Measurements from ENCODE around the gene KCTD19.
A peak's percentile ranks its signal among the peaks of the same experiment; 100 is the strongest.

KCTD19 gene

DNA sequence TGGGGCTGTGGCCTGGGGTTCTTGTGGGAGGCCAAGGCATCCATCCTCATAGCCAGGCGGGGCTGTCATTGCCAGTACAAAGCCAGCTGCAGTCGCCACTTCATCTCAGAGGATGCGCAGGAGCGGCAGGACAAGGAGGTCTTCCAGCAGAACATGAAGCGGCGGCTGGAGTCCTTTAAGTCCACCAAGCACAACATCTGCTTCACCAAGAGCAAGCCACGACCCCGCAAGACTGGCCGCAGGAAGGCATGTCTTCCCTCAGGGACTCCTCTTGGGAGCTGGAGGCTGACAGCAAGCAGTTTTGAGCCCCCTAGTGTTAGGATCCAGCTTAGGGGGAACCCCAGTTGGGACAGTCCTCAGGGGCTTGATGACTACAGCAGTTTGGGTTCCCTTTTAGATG lies 62.3 kb downstream of the KCTD19 start:
- no peak overlapping the region for H3K4me3 Mint-ChIP-seq

DNA sequence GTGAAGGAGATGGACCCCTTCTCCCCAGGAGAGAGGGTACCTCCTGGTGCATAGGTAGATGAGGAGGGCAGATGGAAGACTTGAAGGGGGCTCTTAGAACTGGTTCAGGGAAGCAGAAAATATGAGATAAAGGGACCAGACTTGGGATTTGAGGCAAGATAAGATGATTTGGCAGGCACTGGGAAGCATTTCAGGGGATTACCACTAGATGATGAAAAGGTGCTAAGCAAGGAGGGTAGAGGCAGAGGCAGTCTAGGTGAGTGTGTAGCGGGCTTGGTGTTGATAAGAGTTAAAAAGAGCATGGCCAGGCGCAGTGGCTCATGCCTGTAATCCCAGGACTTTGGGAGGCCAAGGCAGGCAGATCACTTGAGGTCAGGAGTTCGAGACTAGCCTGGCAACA lies 63.3 kb downstream of the KCTD19 start:
- Mint-ChIP-seq H3K4me3 (no peak overlapping the region), H3K4me1 (no peaks in the 10 kb centered on the region), H3K27ac (no peak overlapping the region), H3K27me3 (peaks cover 19% of the 10 kb centered on the region), H3K9me3 (no peaks in the 10 kb centered on the region), H3K36me3 (no peaks in the 10 kb centered on the region)
- no peak for ATAC-seq

More for the DNA sequence above, 62.3 kb downstream of the KCTD19 start:
- no peak overlapping the region for H3K27ac Mint-ChIP-seq
- no peak for ATAC-seq
- H3K27me3 Mint-ChIP-seq, result peaks cover 19% of the 10 kb centered on the region
- H3K4me1 Mint-ChIP-seq, result no peaks in the 10 kb centered on the region
- no peaks in the 10 kb centered on the region for H3K9me3 Mint-ChIP-seq
- H3K36me3 Mint-ChIP-seq, result no peaks in the 10 kb centered on the region

DNA sequence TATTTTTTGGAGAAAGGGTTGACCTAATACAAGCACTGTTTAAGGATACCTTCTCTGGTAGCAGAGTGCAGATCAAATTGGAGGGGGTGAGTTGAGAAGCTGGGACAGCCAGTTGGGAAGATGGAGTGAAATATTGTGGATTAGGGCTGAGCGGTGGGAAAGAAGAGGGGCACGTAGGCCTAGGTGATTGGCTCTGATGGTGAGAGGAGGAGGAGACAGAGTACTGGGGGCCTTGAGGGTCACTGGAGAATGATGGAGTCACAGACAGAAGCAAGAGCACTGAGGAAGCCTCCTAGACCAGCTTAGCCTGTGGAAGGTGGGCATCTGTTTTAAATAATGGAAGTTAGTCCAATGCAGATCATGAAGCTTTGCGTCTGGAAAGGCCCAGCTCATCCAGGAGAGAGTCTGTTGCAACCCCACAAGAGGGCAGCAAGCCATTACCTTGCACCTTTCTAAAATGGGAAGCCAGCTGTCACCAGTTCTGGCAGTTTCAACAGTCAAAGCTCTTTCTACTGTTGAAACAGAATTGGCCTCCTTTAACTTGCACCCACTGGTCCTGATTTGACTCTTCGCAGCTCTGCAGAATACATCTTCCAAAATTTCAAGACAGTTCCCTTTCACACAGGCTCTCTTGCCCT lies 66.0 kb downstream of the KCTD19 start:
- Mint-ChIP-seq H3K27me3 (peaks cover 19% of the 10 kb centered on the region), H3K36me3 (no peaks in the 10 kb centered on the region), H3K4me3 (no peak overlapping the region), H3K9me3 (no peaks in the 10 kb centered on the region), H3K4me1 (no peaks in the 10 kb centered on the region), H3K27ac (no peak overlapping the region)
- peak; percentile 73 for ATAC-seq

DNA sequence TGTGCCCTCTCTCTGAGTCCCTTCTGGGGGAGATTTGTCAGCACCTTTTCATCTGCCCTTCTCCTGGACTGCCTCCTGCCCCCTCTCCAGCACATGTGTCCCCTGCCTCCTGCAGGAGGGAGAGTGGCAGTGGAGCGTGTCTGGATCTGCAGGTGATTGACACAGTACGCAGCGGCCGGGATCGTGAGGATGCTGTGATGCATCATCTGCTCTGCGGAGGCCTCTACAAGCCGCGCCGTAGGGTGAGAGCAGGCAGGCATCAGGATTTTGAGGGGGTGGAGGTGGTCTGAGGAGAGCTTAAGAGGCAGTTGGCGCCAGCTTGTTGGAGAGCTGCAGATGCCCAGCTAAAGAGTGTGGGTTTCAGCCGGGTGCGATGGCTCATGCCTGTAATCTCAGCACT lies 66.8 kb downstream of the KCTD19 start:
- Mint-ChIP-seq H3K36me3 (no peaks in the 10 kb centered on the region), H3K4me1 (no peaks in the 10 kb centered on the region), H3K4me3 (no peak overlapping the region), H3K27me3 (peaks cover 19% of the 10 kb centered on the region), H3K27ac (no peak overlapping the region), H3K9me3 (no peaks in the 10 kb centered on the region)
- ATAC-seq, result no peak

DNA sequence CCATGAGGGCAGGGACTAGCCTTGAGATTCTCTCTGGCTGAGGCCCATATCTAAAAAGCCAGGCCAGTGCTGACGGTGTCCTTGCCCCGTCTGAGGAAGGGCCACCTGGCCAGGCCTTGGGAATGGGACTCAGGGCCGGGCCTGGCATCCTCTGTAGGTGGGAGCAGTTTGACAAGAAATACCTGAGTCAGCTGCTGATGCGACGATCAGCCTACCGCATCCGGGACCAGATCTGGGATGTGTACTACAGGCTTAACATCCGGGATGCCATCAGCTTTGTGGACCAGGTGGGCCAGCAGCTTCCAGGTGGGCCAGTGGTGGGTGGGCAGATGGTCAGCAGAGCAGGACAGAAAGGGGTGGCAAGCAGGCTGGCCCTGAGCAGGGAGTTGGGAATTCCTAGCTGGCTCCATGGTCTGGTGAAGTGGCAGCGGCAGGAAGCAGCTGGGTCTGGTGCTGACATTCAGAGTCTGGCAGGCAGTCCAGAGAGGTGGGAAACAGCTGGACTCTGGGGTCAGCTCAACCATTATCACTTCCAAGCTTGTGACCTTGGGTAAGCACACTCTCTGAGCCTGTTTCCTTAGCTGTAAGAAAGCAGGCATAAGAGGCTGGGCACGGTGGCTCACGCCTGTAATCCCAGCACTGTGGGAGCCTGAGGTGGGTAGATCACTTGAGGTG lies 68.2 kb downstream of the KCTD19 start:
- Mint-ChIP-seq H3K36me3 (no peaks in the 10 kb centered on the region), H3K27me3 (peaks cover 9% of the 10 kb centered on the region), H3K4me1 (no peaks in the 10 kb centered on the region), H3K27ac (no peak overlapping the region), H3K9me3 (no peaks in the 10 kb centered on the region), H3K4me3 (no peak overlapping the region)
- ATAC-seq, result no peak

DNA sequence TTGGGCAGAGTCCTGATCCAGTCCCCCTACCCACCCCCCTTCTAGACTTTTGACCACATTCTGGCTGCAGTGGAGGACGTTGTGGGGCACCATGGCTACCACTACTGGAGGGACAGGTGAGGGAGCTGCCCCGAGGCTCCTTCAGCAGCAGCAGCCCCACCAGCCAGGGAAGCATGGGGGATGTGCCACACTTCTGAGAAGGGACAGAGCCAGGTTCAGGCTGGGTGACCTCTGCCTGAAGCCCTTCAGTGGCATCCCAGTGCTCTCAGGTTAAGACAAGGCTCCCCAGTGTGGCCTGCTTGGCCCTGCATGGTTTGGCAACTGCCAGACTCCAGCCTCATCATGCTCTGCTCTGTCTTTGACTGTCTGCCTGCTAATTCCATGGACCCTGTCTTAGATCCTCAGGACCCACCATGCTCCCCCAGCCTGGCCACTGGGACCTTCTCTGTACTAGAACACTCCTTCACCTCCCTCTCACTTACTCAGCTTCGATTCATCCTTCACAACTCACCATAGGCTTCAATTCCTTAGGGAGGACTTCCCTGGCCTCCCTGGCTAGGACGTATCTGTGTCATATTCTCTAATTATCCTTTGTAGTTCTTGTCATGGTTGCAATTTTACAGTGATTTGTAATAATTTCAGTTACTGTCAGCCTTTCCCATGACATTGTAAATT lies 68.9 kb downstream of the KCTD19 start:
- H3K9me3 Mint-ChIP-seq, result no peaks in the 10 kb centered on the region
- no peak for ATAC-seq
- H3K27ac Mint-ChIP-seq, result no peak overlapping the region
- H3K4me1 Mint-ChIP-seq, result no peaks in the 10 kb centered on the region
- no peaks in the 10 kb centered on the region for H3K36me3 Mint-ChIP-seq
- H3K27me3 Mint-ChIP-seq, result peaks cover 2% of the 10 kb centered on the region
- H3K4me3 Mint-ChIP-seq, result no peak overlapping the region

DNA sequence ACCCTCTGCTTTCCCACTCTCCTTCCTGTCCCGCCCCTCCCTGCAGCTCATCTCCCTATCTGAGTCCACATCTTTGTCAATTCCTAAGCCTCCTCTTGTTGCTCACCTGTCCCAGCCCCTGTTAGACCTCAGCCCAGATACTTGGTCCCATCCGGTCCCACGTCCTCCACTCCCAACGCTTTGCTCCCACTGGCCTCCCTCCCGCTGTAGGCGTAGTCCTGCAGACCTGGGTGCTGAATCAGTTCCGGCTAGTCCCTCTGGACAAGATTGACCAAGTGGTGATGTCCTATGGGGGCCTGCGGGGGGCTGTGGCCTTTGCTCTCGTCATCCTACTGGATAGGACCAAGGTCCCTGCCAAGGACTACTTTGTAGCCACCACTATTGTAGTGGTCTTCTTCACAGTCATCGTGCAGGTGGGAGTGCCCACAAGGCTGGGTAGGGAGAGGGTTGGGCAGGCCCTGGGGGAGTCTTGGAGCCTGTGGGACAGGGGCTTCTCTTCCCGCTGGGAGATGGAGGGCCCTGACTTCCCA lies 69.8 kb downstream of the KCTD19 start:
- no peak overlapping the region for H3K4me3 Mint-ChIP-seq
- H3K4me1 Mint-ChIP-seq, result no peaks in the 10 kb centered on the region
- H3K9me3 Mint-ChIP-seq, result no peaks in the 10 kb centered on the region
- ATAC-seq, result no peak
- no peaks in the 10 kb centered on the region for H3K36me3 Mint-ChIP-seq
- H3K27ac Mint-ChIP-seq, result no peak overlapping the region
- H3K27me3 Mint-ChIP-seq, result no peaks in the 10 kb centered on the region

DNA sequence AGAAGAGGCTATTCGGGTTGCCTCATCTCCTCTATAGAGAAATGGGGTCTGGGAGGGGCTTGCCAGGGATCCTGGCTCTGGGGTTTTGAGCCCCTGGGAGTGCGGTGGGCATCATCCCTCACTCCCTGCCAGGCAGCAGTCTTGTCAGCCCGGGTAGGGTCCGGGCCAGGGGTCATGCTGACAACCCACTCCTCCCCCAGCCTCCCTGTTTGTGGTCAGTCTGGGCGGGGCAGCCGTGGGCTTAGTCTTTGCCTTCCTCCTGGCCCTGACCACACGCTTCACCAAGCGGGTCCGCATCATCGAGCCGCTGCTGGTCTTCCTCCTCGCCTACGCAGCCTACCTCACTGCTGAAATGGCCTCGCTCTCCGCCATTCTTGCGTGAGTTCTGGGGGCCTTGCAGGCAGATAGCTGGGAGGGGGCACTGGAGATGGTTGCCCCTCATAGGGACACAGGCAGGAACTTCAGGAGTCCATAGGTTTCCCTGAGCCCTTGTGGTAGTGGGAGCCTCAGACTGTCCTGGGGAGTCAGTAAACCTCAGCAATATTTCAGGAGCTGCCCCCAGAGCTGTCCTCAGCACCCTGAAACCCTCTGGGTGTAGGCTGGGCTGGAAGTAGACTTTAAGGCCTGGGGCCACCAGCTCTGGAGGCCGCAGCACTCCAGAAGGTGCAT lies 70.9 kb downstream of the KCTD19 start:
- Mint-ChIP-seq H3K9me3 (no peaks in the 10 kb centered on the region), H3K27ac (no peak overlapping the region)

DNA sequence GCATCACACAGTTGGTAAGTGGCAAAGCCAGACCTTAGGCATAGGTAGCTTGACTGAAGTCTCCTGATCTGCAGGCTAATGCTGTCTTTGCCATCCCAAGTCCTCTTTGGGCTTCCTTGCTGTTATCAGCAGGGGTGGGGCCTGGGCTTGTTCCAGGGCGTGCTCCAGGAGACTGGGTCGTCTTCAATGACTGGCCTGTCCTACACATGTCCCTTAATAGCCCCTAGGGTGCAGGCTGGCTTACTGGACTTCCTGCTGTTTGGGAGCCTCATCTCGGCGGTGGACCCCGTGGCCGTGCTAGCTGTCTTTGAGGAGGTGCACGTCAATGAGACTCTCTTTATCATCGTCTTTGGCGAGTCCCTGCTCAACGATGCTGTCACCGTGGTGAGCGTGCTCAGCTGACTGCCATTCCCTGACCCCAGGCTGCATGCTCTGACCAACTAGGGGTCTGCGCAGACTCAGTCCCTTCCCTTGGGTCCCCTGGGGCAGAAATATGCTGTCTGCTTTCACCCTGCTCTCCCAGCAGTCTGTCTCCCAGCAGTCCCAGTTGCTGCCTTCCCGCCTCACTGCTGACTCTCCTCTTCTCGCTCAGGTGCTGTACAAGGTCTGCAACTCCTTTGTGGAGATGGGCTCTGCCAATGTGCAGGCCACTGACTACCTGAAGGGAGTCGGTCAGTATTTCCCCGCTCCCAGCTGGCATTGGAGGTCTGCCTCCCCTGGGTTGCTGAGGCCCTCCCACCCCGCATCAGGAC lies 71.6 kb downstream of the KCTD19 start:
- peaks cover 2% of the 10 kb centered on the region for H3K4me1 Mint-ChIP-seq
- H3K4me3 Mint-ChIP-seq, result no peak overlapping the region
- no peak for ATAC-seq
- no peaks in the 10 kb centered on the region for H3K9me3 Mint-ChIP-seq
- peaks cover 10% of the 10 kb centered on the region for H3K27me3 Mint-ChIP-seq
- no peak overlapping the region for H3K27ac Mint-ChIP-seq
- no peaks in the 10 kb centered on the region for H3K36me3 Mint-ChIP-seq

More for the DNA sequence above, 70.9 kb downstream of the KCTD19 start:
- no peaks in the 10 kb centered on the region for H3K4me1 Mint-ChIP-seq
- peaks cover 3% of the 10 kb centered on the region for H3K27me3 Mint-ChIP-seq
- H3K4me3 Mint-ChIP-seq, result no peak overlapping the region
- H3K36me3 Mint-ChIP-seq, result no peaks in the 10 kb centered on the region
- no peak for ATAC-seq

DNA sequence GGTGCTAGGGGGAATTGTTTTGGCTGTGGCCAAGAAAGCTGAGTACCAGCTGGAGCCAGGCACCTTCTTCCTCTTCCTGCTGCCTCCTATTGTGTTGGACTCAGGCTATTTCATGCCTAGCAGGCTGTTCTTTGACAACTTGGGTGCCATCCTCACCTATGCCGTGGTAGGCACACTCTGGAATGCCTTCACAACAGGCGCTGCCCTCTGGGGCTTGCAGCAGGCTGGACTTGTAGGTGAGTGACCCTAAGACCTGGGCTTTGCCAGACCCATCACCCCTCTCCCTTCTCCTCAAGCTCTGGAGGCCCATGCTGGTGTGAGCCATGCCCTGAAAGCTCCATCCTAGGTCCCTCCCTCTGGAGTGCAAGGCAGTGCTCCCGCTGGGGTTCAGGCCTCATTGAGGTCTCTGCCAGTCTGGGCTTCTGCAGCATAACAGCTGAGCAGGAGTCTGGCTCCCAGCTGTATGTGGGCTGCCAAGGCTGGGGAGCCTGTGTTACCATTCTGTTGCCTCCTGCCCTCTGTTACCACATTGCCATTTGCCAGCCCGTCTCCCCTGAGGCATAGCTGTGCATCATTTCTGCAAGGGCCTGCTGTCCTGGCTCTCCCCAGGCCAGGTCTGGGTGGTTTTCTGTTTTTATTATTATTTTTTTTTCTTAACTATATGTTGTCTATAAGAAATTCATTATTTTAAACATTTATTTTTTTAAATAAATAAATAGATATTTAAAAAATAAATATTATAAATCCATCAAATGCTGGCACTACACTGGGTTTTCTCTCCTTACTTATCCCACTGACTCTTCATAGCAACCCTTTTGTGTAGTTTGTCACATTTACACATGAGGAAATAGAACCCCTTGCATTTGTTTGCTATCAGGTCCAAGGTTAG lies 73.7 kb downstream of the KCTD19 start:
- H3K27me3 Mint-ChIP-seq, result peaks cover 28% of the 10 kb centered on the region
- no peaks in the 10 kb centered on the region for H3K36me3 Mint-ChIP-seq
- no peak overlapping the region for H3K27ac Mint-ChIP-seq
- H3K4me3 Mint-ChIP-seq, result no peak overlapping the region
- peaks cover 19% of the 10 kb centered on the region for H3K4me1 Mint-ChIP-seq
- no peaks in the 10 kb centered on the region for H3K9me3 Mint-ChIP-seq
- ATAC-seq, result no peak

DNA sequence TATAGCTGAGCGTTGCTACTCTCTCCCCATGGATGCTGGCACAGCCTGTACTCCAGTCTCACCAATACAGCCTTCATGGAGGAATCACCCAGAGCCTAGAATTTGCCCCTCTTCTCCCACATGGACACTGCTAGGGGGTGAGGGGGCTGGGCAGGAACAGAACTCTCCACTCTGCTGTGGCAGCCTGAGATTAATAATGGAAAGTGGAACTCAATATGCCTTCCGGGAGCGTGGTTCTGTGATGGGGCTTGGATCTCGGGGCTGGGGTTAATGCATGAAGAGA lies 76.6 kb downstream of the KCTD19 start:
- peaks cover 30% of the 10 kb centered on the region for H3K27me3 Mint-ChIP-seq
- peak overlapping the region; percentile 67 for H3K4me3 Mint-ChIP-seq
- no peak for ATAC-seq
- H3K4me1 Mint-ChIP-seq, result peaks cover 31% of the 10 kb centered on the region
- peak overlapping the region; percentile 85 for H3K27ac Mint-ChIP-seq
- H3K9me3 Mint-ChIP-seq, result no peaks in the 10 kb centered on the region
- no peaks in the 10 kb centered on the region for H3K36me3 Mint-ChIP-seq

DNA sequence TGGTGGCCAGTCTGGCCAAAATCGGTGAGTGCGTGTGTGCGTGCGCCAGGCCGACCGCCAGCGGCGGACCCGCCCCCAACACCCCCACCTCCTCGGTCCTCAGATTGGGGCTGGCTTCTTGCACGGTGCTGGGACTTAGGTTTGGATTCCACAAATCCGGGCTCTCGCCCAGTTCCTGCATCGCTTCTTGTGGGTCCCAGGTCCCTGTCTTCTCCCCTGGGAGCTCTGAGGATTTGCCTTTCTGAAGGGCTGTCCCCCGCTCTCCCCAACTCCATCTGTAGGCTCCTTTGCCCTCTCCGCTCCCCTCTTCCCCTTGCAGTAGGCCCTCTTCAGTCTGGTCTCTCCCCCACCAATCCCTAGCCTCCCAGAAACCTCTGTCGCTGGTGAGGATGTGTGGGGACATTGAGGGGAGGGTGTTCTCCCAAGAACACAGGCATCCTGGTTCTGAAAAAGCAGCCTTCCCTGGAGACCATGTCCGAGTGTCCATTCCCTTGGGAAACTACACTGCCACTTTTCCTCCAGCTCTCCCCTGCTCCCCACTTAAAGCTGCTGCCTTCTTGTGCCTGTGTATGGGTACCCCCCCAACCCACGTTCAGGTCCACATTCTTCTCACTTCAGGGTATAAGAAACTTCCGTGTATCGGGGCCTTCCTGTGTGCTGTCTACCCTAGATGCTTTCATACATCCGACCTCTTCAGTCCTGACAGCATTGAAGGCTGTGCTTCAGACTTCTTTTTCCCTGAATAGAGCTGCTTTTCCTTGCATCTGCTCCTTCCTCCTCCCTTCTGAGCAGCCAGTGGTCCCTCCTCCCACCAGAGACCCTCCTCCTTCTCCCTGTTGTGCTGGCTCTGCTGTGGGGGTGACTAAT lies 77.1 kb downstream of the KCTD19 start:
- ATAC-seq, result no peak
- Mint-ChIP-seq H3K36me3 (no peaks in the 10 kb centered on the region), H3K4me3 (peak overlapping the region; percentile 67), H3K27ac (peak overlapping the region; percentile 85), H3K27me3 (peaks cover 30% of the 10 kb centered on the region), H3K4me1 (peaks cover 37% of the 10 kb centered on the region), H3K9me3 (no peaks in the 10 kb centered on the region)

DNA sequence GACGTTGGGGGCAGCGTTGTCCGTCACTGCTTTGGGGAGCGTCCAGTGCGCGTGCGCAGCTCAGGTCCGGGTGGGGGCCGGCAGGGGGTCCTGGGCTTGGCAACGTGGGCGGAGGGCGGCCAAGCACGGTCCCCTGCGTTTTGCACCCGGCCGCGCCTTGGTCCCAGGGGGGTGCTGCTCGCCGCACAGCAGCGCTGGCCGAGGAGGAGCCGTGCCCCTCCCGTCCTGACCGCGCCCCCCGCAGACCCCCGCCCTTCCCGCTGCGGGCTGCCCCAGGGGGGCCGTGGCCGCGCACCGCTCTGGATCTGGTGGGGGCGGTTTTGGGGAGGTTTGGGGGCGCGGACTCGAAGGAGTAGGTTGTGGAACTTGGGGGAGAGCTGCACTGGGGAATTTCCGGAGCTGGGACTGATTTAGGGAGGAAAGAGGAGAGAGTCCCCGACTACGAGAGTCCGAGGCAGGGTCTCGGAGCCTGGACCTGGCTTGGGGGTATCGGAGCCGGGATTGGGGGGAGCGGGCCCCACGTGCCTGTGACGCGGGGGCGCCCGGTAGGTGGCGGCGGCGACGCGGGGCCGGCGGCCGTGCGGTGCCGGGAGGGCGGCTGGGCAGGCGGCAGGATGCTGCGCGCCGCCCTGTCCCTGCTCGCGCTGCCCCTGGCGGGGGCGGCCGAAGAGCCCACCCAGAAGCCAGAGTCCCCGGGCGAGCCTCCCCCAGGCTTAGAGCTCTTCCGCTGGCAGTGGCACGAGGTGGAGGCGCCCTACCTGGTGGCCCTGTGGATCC lies 78.0 kb downstream of the KCTD19 start, which contains the start of gene SLC9A5:
TSS of gene SLC9A5 (plus strand) at position 579 of the 777 bp plus-strand sequence. CDS start at position 615, 36 bp downstream.
- no peaks in the 10 kb centered on the region for H3K9me3 Mint-ChIP-seq
- peaks cover 45% of the 10 kb centered on the region for H3K4me1 Mint-ChIP-seq
- no peak for ATAC-seq
- peak within 1 kb of the TSS; percentile 85 for H3K27ac Mint-ChIP-seq
- peak within 1 kb of the TSS; percentile 82 for H3K4me3 Mint-ChIP-seq
- H3K36me3 Mint-ChIP-seq, result no peaks in the 10 kb centered on the region
- H3K27me3 Mint-ChIP-seq, result peaks cover 30% of the 10 kb centered on the region

Measured in stimulated activated memory B cell treated with anti-CD40 and anti-IgM and Interleukin-4, amounts not matched to agents 10 μg/mL and 1 μg/mL and 100 μg/mL, for 72 hours (primary cell).